ENCODE results near the gene CHST1.
A peak's percentile ranks its signal among the peaks of the same experiment; 100 is the strongest.

CHST1 gene

GRCh38 chr11:45663486-45664375 lies 1.7 kb downstream of the CHST1 start:
- DNase-seq (ENCODE audit: low read depth): no peak
- TF ChIP-seq CTCF (conservative IDR thresholded peaks at IDR 0.05; ENCODE audit: low read depth, low read length): no peak
- peak overlapping the region; percentile 63 for H3K4me3 ChIP-seq (ENCODE audit: low read depth, low read length)

- DNase-seq (ENCODE audit: low read depth): peak; percentile 95
- peak overlapping the region; percentile 36 for H3K4me3 ChIP-seq (ENCODE audit: low read depth, low read length)
- TF ChIP-seq CTCF (conservative IDR thresholded peaks at IDR 0.05; ENCODE audit: low read depth, low read length): no peak
These were observed 2.5 kb downstream of the CHST1 start for GRCh38 chr11:45662665-45663485.

GRCh38 chr11:45662096-45662664 lies 3.2 kb downstream of the CHST1 start:
- DNase-seq (ENCODE audit: low read depth): peak; percentile 52
- H3K4me3 ChIP-seq (ENCODE audit: low read depth, low read length): no peak overlapping the region
- no peak for TF ChIP-seq CTCF (conservative IDR thresholded peaks at IDR 0.05; ENCODE audit: low read depth, low read length)

DNA sequence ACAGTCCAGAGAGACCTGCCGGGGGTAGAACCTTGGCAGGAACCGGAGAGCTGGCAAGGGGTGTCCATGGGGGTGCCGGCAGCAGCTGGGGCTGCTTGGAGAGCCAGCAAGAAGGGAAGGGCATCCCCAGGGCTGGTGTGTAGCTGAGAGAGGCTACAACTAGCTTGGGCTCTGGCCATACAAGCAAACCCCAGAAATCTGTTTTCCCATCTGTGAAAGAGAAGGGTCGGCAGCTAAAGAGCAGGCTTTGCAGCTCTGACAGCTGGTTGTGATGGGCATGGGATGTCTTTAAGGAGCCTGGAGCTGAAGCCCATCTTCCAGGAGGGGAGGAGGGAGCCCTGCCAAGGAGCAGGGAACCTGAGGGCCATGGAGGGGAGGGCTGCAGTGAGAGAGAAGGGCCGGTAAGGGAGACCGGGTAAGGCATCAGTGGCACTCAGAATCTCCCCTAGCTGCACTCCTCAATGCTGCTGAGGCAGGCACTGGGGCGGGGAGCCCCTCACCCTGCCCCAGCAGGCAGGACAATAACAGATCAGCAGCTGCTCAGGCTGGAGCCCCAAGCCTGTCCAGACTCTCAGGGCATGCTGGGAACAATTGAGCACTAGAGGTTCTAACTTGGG lies 3.9 kb downstream of the CHST1 start:
- no peak for DNase-seq (ENCODE audit: low read depth)
- H3K4me3 ChIP-seq (ENCODE audit: low read depth, low read length): no peak overlapping the region
- no peak for TF ChIP-seq CTCF (conservative IDR thresholded peaks at IDR 0.05; ENCODE audit: low read depth, low read length)

DNA sequence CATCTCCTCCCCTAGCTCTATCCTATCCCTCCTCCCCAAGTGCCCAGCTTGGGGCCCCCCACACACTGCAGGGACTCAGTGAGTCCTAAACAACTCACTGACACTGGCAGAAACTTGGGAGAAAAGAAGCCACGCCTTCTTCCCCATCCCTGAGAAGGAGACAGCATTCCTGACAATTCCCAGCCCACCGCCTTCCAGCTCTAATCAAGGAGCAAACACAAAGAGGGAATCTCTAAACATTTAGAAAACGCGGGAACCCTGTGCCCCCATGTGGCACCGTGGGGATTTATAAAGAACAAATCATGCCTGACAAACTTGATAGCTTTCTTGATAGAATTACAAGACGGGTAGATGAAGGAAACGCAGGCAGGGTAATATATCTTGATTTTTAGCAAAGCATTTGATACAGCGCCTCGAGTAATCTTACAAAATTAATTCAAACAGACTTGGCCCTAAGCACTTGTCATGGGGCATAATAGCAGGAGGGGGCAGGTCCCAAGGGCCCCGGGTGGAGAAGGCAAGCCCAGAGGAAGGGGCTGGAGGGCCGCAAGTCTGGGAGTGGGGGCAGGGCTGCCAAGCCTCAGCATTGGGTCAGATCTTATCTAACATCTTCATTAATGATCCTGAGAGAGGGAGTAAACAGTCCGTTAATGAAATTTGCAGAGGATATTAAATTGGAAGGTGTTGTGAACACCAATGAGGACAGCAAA lies 4.5 kb downstream of the CHST1 start:
- H3K4me3 ChIP-seq (ENCODE audit: low read depth, low read length): no peak overlapping the region
- no peak for TF ChIP-seq CTCF (conservative IDR thresholded peaks at IDR 0.05; ENCODE audit: low read depth, low read length)
- DNase-seq (ENCODE audit: low read depth): no peak

- H3K4me3 ChIP-seq (ENCODE audit: low read depth, low read length): no peak overlapping the region
- no peak for DNase-seq (ENCODE audit: low read depth)
- no peak for TF ChIP-seq CTCF (conservative IDR thresholded peaks at IDR 0.05; ENCODE audit: low read depth, low read length)
These were observed 5.6 kb downstream of the CHST1 start for GRCh38 chr11:45659818-45660160.
